HPDE6-E6E7 (cell line): ENCODE measurements around the gene DYNC1I1.

Experiments
- DNase-seq: peaks from one replicate; pipeline ENCODE4 v3.0.0; 2011; ENCODE audit warnings: missing footprints; ENCODE audit errors: extremely low spot score

The DYNC1I1 gene

GRCh38 chr7:95788884-95789283 is 16.5 kb downstream of the DYNC1I1 start:
- DNase-seq = no peak

- no peak for DNase-seq
Measured at GRCh38 chr7:95793658-95794057, 21.3 kb downstream of the DYNC1I1 start.

GRCh38 chr7:95794917-95795515 is 22.7 kb downstream of the DYNC1I1 start:
- no peak for DNase-seq

GRCh38 chr7:95796617-95797016 is 24.3 kb downstream of the DYNC1I1 start:
- DNase-seq = no peak

- DNase-seq = no peak
Measured at GRCh38 chr7:95798401-95798930, 26.1 kb downstream of the DYNC1I1 start.

GRCh38 chr7:95800787-95801186 is 28.4 kb downstream of the DYNC1I1 start:
- DNase-seq = no peak

- no peak for DNase-seq
Measured at GRCh38 chr7:95802270-95802669, 29.9 kb downstream of the DYNC1I1 start.

- no peak for DNase-seq
Measured at GRCh38 chr7:95804052-95804451, 31.7 kb downstream of the DYNC1I1 start.

GRCh38 chr7:95805909-95806308 is 33.6 kb downstream of the DYNC1I1 start:
- DNase-seq = no peak

- no peak for DNase-seq
Measured at GRCh38 chr7:95808396-95808795, 36.0 kb downstream of the DYNC1I1 start.

GRCh38 chr7:95811846-95812445 is 39.6 kb downstream of the DYNC1I1 start:
- no peak for DNase-seq

GRCh38 chr7:95814721-95815120 is 42.4 kb downstream of the DYNC1I1 start:
- no peak for DNase-seq

- DNase-seq = no peak
Measured at GRCh38 chr7:95817866-95818640, 45.7 kb downstream of the DYNC1I1 start.

GRCh38 chr7:95820778-95821177 is 48.4 kb downstream of the DYNC1I1 start:
- no peak for DNase-seq

GRCh38 chr7:95822717-95823116 is 50.4 kb downstream of the DYNC1I1 start:
- no peak for DNase-seq

GRCh38 chr7:95824616-95825015 is 52.3 kb downstream of the DYNC1I1 start:
- DNase-seq = no peak

GRCh38 chr7:95828824-95829790 is 56.8 kb downstream of the DYNC1I1 start:
- DNase-seq = no peak

GRCh38 chr7:95840953-95841950 is 68.9 kb downstream of the DYNC1I1 start:
- no peak for DNase-seq

- DNase-seq = no peak
Measured at GRCh38 chr7:95843286-95843685, 70.9 kb downstream of the DYNC1I1 start.

GRCh38 chr7:95845007-95845406 is 72.7 kb downstream of the DYNC1I1 start:
- no peak for DNase-seq
